SJCRH30 (cell line): Measurements from ENCODE around the gene VPS26A. TPM values are rescaled to one million over a fixed set of nuclear protein-coding genes. Genes with fewer than 3 reads are reported as not detected.
A peak's percentile ranks its signal among the peaks of the same experiment; 100 is the strongest.

Experiments used
- DNase-seq, 2 experiments: peaks; one replicate each; pipeline ENCODE4 v3.0.0-alpha.2; 2015 to 2020
- H3K27ac ChIP-seq: fragments of 250-450 bp; sonication (Bioruptor Pico); 2 replicates; pipeline ENCODE4 v1.5.1; 2020; ENCODE audit warnings: mild to moderate bottlenecking, moderate library complexity
- H3K27me3 ChIP-seq: fragments of 250-450 bp; sonication (Bioruptor Pico); 2 replicates; pipeline ENCODE4 v1.5.1; 2020; ENCODE audit warnings: mild to moderate bottlenecking, moderate library complexity
- H3K36me3 ChIP-seq: fragments of 250-450 bp; sonication (Bioruptor Pico); 2 replicates; pipeline ENCODE4 v1.5.1; 2020; ENCODE audit warnings: mild to moderate bottlenecking, moderate library complexity
- H3K4me1 ChIP-seq: fragments of 250-450 bp; sonication (Bioruptor Pico); 2 replicates; pipeline ENCODE4 v1.5.1; 2020; ENCODE audit warnings: mild to moderate bottlenecking, moderate library complexity
- H3K4me3 ChIP-seq: fragments of 250-450 bp; sonication (Bioruptor Pico); 2 replicates; pipeline ENCODE4 v1.5.1; 2020; ENCODE audit warnings: mild to moderate bottlenecking, moderate library complexity
- H3K9me3 ChIP-seq: fragments of 250-450 bp; sonication (Bioruptor Pico); replicated peaks from 2 replicates; pipeline ENCODE4 v1.5.1; 2020; ENCODE audit warnings: mild to moderate bottlenecking, moderate library complexity
- total RNA-seq: library from RNA; depleted of rRNA; stranded (reverse); fragments of >200 nt; shearing (Covaris generic); gene quantifications from 2 replicates; pipeline ENCODE4 v1.2.3, GENCODE V29; 2014; rRNA removed

Gene VPS26A
- total RNA-seq, 1 experiment from 2014 or later = 25.3 TPM

- Histone ChIP-seq H3K27me3 (no peaks in the 10 kb centered on the region), H3K36me3 (no peaks in the 10 kb centered on the region), H3K4me1 (no peaks in the 10 kb centered on the region; the same call in 1 of the 2 replicates), H3K4me3 (no peak overlapping the region), H3K27ac (no peak overlapping the region), H3K9me3 (no peaks in the 10 kb centered on the region)
- DNase-seq = no peak
Measured at GRCh38 chr10:69215405-69216171, 91.6 kb downstream of the VPS26A start.

- no peak for DNase-seq
- Histone ChIP-seq H3K4me1 (no peaks in the 10 kb centered on the region; the same call in 1 of the 2 replicates), H3K27me3 (no peaks in the 10 kb centered on the region), H3K4me3 (no peak overlapping the region), H3K9me3 (no peaks in the 10 kb centered on the region), H3K27ac (no peak overlapping the region), H3K36me3 (no peaks in the 10 kb centered on the region)
Measured at GRCh38 chr10:69216577-69217118, 92.7 kb downstream of the VPS26A start.

- DNase-seq = peak in 1 of 2 experiments; percentile 15
- no peak overlapping the region for H3K27ac ChIP-seq
- H3K9me3 ChIP-seq = no peaks in the 10 kb centered on the region
- H3K36me3 ChIP-seq = no peaks in the 10 kb centered on the region
- H3K4me3 ChIP-seq = no peak overlapping the region
- no peaks in the 10 kb centered on the region; the same call in 1 of the 2 replicates for H3K4me1 ChIP-seq
- H3K27me3 ChIP-seq = no peaks in the 10 kb centered on the region
Measured at GRCh38 chr10:69217119-69217754, 93.3 kb downstream of the VPS26A start.

- H3K36me3 ChIP-seq = no peaks in the 10 kb centered on the region
- no peak overlapping the region for H3K4me3 ChIP-seq
- DNase-seq = no peak
- no peaks in the 10 kb centered on the region; the same call in 1 of the 2 replicates for H3K4me1 ChIP-seq
- H3K9me3 ChIP-seq = no peaks in the 10 kb centered on the region
- no peaks in the 10 kb centered on the region for H3K27me3 ChIP-seq
- no peak overlapping the region for H3K27ac ChIP-seq
Measured at GRCh38 chr10:69218831-69219230, 94.9 kb downstream of the VPS26A start.

- no peaks in the 10 kb centered on the region for H3K27me3 ChIP-seq
- H3K9me3 ChIP-seq = no peaks in the 10 kb centered on the region
- H3K36me3 ChIP-seq = no peaks in the 10 kb centered on the region
- peaks cover 5% of the 10 kb centered on the region for H3K4me1 ChIP-seq
- no peak for DNase-seq
- no peak within 1 kb of the TSS for H3K27ac ChIP-seq
- no peak within 1 kb of the TSS for H3K4me3 ChIP-seq
Measured at GRCh38 chr10:69220041-69220451, 96.1 kb downstream of the VPS26A start, which contains the start of gene HKDC1. Gene HKDC1 (plus strand): TSS chr10:69220332. CDS start chr10:69220436, 104 bp downstream.

- Histone ChIP-seq H3K9me3 (no peaks in the 10 kb centered on the region), H3K36me3 (no peaks in the 10 kb centered on the region), H3K27ac (no peak overlapping the region), H3K4me3 (no peak overlapping the region), H3K4me1 (peaks cover 10% of the 10 kb centered on the region), H3K27me3 (no peaks in the 10 kb centered on the region)
- no peak for DNase-seq
Measured at GRCh38 chr10:69220507-69220906, 96.5 kb downstream of the VPS26A start.

Other genes starting within 250 kb of the VPS26A start
- 47.4 and 48.2 TPM in 2 replicates for gene DDX50, start 222.9 kb upstream of the VPS26A start, total RNA-seq
- 91.2 and 96.9 TPM in 2 replicates for gene DDX21, start 168.0 kb upstream of the VPS26A start, total RNA-seq
- gene KIFBP, start 135.4 kb upstream of the VPS26A start, total RNA-seq = 18.0 and 21.9 TPM in 2 replicates
- gene SRGN, start 36.1 kb upstream of the VPS26A start, total RNA-seq = 0.51 and 0.59 TPM in 2 replicates
- 38.8 and 43.4 TPM in 2 replicates for gene SUPV3L1, start 56.1 kb downstream of the VPS26A start, total RNA-seq
- gene HKDC1, start 96.2 kb downstream of the VPS26A start, total RNA-seq = 0.06 and 0.08 TPM in 2 replicates
- gene HK1, start 154.3 kb downstream of the VPS26A start, total RNA-seq = 35.2 and 36.6 TPM in 2 replicates